K562 (cell line): Measurements from ENCODE around the gene CHRM1.

Source experiments
- EZH2 ChIP-seq: IDR thresholded peaks from 2 replicates; pipeline ENCODE4 v1.6.1; 2012; ENCODE audit warnings: low read depth, mild to moderate bottlenecking, inconsistent platforms, low read length, borderline replicate concordance
- JUND ChIP-seq, 2 experiments: IDR thresholded peaks; 2 replicates in 1 of 2; 3 replicates in 1 of 2; pipeline ENCODE4 v1.6.1; 2011; ENCODE audit warnings: borderline replicate concordance in 2 of 2, low read depth in 2 of 2, low read length in 2 of 2, improper control_type of control experiment in 1 of 2, missing biosample characterization in 1 of 2, missing genetic modification characterization in 1 of 2, missing genetic modification reagents in 1 of 2

GRCh38 chr11:62926680-62927455 lies 5.7 kb upstream of the CHRM1 start:
- TF ChIP-seq EZH2 (no peak), JUND (IDR thresholded peaks at IDR 0.05; ENCODE audit: borderline replicate concordance, low read depth, low read length) (no peak), JUND (tag; IDR thresholded peaks at IDR 0.05; ENCODE audit: borderline replicate concordance, low read depth, low read length) (no peak)
